HepG2 (cell line): ENCODE results near the gene SYNJ2. TPM values are rescaled to one million over a fixed set of nuclear protein-coding genes. Genes with fewer than 3 reads are reported as not detected.
A peak's percentile ranks its signal among the peaks of the same experiment; 100 is the strongest.

ENCODE experiments used
- EZH2 ChIP-seq: conservative IDR thresholded peaks from 2 replicates; pipeline ENCODE4 v1.6.1; 2012; ENCODE audit warnings: mild to moderate bottlenecking, low read depth, low read length, moderate library complexity
- HDAC2 ChIP-seq: sonication (generic); formaldehyde crosslinking; IDR thresholded peaks from 2 replicates; pipeline ENCODE4 v1.4.0; 2020; ENCODE audit warnings: missing genetic modification reagents
- HNRNPUL1 ChIP-seq: fragments of 200-400 bp; formaldehyde crosslinking; IDR thresholded peaks from 2 replicates; pipeline ENCODE4 v1.6.1; 2017; ENCODE audit warnings: low read depth, mild to moderate bottlenecking, low read length, moderate library complexity
- LCORL ChIP-seq, 2 experiments: fragments of 450-650 bp in 1 of 2; sonication (generic) in 1 of 2; formaldehyde crosslinking in 1 of 2; IDR thresholded peaks; 2 replicates each; pipeline versions ENCODE4 v1.5.0 to v1.6.1; 2017 to 2020; ENCODE audit warnings: antibody characterized with exemption in 1 of 2, missing genetic modification reagents in 1 of 2
- MTA1 ChIP-seq: sonication (generic); formaldehyde crosslinking; IDR thresholded peaks from 2 replicates; pipeline ENCODE4 v1.4.0; 2020; ENCODE audit warnings: missing genetic modification reagents, mild to moderate bottlenecking, borderline replicate concordance
- NFIC ChIP-seq: IDR thresholded peaks from 2 replicates; pipeline ENCODE4 v1.6.1; 2012; ENCODE audit warnings: mild to moderate bottlenecking, low read length, inconsistent platforms
- NR1H2 ChIP-seq: sonication (generic); formaldehyde crosslinking; IDR thresholded peaks from 2 replicates; pipeline ENCODE4 v1.8.1; 2022; ENCODE audit warnings: low read depth, missing genetic modification reagents, borderline replicate concordance
- YEATS4 ChIP-seq: sonication (generic); formaldehyde crosslinking; IDR thresholded peaks from 2 replicates; pipeline ENCODE4 v1.4.0; 2020; ENCODE audit warnings: missing genetic modification reagents, borderline replicate concordance
- YY1 ChIP-seq: IDR thresholded peaks from 2 replicates; pipeline ENCODE4 v1.6.1; 2011; ENCODE audit warnings: low read length, low read depth, moderate library complexity, mild to moderate bottlenecking; ENCODE audit not compliant: insufficient read depth, insufficient replicate concordance
- ZNF33A ChIP-seq: sonication (generic); formaldehyde crosslinking; IDR thresholded peaks from 2 replicates; pipeline ENCODE4 v1.5.1; 2020; ENCODE audit warnings: missing genetic modification reagents, mild to moderate bottlenecking, moderate library complexity, borderline replicate concordance
- ZNF432 ChIP-seq: sonication (generic); formaldehyde crosslinking; IDR thresholded peaks from 2 replicates; pipeline ENCODE4 v1.5.0; 2020; ENCODE audit warnings: missing genetic modification reagents, mild to moderate bottlenecking, borderline replicate concordance
- ZNF510 ChIP-seq: sonication (generic); formaldehyde crosslinking; IDR thresholded peaks from 2 replicates; pipeline ENCODE4 v1.4.0; 2020; ENCODE audit warnings: low read depth, mild to moderate bottlenecking, missing genetic modification reagents
- ZNF589 ChIP-seq: sonication (generic); formaldehyde crosslinking; conservative IDR thresholded peaks from 2 replicates; pipeline ENCODE4 v1.8.0; 2022; ENCODE audit warnings: mild to moderate bottlenecking, moderate library complexity, missing genetic modification reagents
- polyA plus RNA-seq, 8 experiments: library from polyadenylated mRNA; depleted of rRNA in 3 of 8; stranded (reverse) in 7 of 8; unstranded in 1 of 8; fragments of >200 nt; fragmentation: Illumina TruSeq in 4 of 8; extraction: Trizol in 4 of 8; gene quantifications; 2 replicates each; pipeline versions ENCODE4 v1.2.1 to v1.2.3, GENCODE V29; 2011 to 2016; ENCODE audit warnings: low read depth in 4 of 8, missing spikeins in 1 of 8, mixed read lengths in 1 of 8; ENCODE audit not compliant: insufficient read depth in 1 of 8
- total RNA-seq, 5 experiments: library from RNA; depleted of rRNA; stranded (reverse); fragments of >200 nt; fragmentation: Illumina TruSeq; extraction: Trizol; gene quantifications; 2 replicates each; pipeline ENCODE4 v1.2.3, GENCODE V29; 2016; ENCODE audit warnings: low read depth in 1 of 5
- TF ChIP-seq, protein P1 (sequence below): sonication (generic); formaldehyde crosslinking; IDR thresholded peaks from 2 replicates; pipeline ENCODE4 v1.5.0; 2020; ENCODE audit warnings: mild to moderate bottlenecking, missing genetic modification reagents
- TF ChIP-seq, protein P2 (sequence below): sonication (generic); formaldehyde crosslinking; IDR thresholded peaks from 2 replicates; pipeline ENCODE4 v1.8.1; 2023; ENCODE audit warnings: mild to moderate bottlenecking, missing genetic modification reagents
- TF ChIP-seq, protein P3 (sequence below): sonication (generic); formaldehyde crosslinking; IDR thresholded peaks from 2 replicates; pipeline ENCODE4 v1.4.0; 2020; ENCODE audit warnings: mild to moderate bottlenecking, missing genetic modification reagents
- TF ChIP-seq, protein P4 (sequence below): sonication (generic); formaldehyde crosslinking; IDR thresholded peaks from 2 replicates; pipeline ENCODE4 v1.5.1; 2020; ENCODE audit warnings: mild to moderate bottlenecking, missing genetic modification reagents
- TF ChIP-seq, protein P5 (sequence below): IDR thresholded peaks from 2 replicates; pipeline ENCODE4 v1.6.1; 2018; ENCODE audit warnings: missing genetic modification reagents

SYNJ2 gene
- total and polyA plus RNA-seq, 2 of the 13 experiments (the other 11 are each of a cell fraction or from before 2014, with no cell fraction given) = 39.1 to 57.6 TPM

DNA sequence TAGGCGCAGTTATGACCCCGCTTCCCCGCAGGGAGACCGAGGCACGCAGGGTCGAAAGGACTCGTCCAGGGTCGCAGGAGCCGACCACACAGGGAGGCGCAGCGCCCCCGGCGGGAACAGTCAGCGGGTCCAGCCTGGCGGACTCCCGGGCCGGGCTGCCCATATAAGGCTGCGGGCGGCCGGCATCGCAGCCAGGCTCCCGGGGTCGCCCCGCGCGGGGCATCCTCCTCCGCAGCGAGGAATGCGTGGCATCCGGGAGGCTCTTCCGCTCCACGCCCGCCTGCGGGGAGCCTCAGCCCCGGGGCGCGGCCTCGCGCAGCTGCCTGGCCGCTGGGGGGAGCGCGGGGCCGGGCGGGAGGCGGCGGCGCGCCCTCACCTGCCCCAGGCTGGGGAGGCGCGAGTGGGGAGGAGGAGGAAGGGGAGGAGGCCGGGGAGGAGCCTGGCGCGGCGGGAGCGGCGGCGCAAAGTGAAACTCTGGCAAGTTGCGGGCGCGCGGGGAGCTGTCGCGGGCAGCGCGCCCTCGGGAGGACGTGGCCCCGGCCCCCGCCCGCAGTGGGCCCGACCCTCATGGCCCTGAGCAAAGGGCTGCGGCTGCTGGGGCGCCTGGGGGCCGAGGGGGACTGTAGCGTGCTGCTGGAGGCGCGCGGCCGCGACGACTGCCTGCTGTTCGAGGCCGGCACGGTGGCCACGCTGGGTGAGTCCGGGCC is at the start of gene SYNJ2 (continued):
- TF ChIP-seq, protein P1, sequence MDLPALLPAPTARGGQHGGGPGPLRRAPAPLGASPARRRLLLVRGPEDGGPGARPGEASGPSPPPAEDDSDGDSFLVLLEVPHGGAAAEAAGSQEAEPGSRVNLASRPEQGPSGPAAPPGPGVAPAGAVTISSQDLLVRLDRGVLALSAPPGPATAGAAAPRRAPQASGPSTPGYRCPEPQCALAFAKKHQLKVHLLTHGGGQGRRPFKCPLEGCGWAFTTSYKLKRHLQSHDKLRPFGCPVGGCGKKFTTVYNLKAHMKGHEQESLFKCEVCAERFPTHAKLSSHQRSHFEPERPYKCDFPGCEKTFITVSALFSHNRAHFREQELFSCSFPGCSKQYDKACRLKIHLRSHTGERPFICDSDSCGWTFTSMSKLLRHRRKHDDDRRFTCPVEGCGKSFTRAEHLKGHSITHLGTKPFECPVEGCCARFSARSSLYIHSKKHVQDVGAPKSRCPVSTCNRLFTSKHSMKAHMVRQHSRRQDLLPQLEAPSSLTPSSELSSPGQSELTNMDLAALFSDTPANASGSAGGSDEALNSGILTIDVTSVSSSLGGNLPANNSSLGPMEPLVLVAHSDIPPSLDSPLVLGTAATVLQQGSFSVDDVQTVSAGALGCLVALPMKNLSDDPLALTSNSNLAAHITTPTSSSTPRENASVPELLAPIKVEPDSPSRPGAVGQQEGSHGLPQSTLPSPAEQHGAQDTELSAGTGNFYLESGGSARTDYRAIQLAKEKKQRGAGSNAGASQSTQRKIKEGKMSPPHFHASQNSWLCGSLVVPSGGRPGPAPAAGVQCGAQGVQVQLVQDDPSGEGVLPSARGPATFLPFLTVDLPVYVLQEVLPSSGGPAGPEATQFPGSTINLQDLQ = no peak
- no peak for TF ChIP-seq ZNF510 (CRISPR knock-in tag)
- TF ChIP-seq ZNF432 (CRISPR knock-in tag) = no peak
- TF ChIP-seq ZNF33A (CRISPR knock-in tag) = no peak; the same call in 1 of the 2 replicates
- no peak for TF ChIP-seq LCORL (IDR thresholded peaks at IDR 0.05)
- TF ChIP-seq LCORL (CRISPR knock-in tag; IDR thresholded peaks at IDR 0.05) = peak; percentile 87; the same call in 1 of the 2 replicates
- TF ChIP-seq, protein P2, sequence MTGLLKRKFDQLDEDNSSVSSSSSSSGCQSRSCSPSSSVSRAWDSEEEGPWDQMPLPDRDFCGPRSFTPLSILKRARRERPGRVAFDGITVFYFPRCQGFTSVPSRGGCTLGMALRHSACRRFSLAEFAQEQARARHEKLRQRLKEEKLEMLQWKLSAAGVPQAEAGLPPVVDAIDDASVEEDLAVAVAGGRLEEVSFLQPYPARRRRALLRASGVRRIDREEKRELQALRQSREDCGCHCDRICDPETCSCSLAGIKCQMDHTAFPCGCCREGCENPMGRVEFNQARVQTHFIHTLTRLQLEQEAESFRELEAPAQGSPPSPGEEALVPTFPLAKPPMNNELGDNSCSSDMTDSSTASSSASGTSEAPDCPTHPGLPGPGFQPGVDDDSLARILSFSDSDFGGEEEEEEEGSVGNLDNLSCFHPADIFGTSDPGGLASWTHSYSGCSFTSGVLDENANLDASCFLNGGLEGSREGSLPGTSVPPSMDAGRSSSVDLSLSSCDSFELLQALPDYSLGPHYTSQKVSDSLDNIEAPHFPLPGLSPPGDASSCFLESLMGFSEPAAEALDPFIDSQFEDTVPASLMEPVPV = peak; percentile 5; the same call in 1 of the 2 replicates
- TF ChIP-seq, protein P3, sequence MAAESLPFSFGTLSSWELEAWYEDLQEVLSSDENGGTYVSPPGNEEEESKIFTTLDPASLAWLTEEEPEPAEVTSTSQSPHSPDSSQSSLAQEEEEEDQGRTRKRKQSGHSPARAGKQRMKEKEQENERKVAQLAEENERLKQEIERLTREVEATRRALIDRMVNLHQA (CRISPR knock-in tag) = no peak
- TF ChIP-seq ZNF589 = peak; percentile 87; the same call in 1 of the 2 replicates
- TF ChIP-seq, protein P4, sequence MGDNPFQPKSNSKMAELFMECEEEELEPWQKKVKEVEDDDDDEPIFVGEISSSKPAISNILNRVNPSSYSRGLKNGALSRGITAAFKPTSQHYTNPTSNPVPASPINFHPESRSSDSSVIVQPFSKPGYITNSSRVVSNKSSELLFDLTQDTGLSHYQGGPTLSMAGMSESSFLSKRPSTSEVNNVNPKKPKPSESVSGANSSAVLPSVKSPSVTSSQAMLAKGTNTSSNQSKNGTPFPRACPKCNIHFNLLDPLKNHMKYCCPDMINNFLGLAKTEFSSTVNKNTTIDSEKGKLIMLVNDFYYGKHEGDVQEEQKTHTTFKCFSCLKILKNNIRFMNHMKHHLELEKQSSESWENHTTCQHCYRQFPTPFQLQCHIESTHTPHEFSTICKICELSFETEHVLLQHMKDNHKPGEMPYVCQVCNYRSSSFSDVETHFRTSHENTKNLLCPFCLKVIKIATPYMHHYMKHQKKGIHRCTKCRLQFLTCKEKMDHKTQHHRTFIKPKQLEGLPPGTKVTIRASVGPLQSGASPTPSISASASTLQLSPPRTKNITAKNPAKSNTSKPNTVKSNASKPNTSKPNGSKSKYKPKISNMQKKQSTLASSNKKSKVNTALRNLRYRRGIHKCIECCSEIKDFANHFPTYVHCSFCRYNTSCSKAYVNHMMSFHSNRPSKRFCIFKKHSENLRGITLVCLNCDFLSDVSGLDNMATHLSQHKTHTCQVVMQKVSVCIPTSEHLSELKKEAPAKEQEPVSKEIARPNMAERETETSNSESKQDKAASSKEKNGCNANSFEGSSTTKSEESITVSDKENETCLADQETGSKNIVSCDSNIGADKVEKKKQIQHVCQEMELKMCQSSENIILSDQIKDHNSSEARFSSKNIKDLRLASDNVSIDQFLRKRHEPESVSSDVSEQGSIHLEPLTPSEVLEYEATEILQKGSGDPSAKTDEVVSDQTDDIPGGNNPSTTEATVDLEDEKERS (CRISPR knock-in tag) = no peak
- peak; percentile 76; the same call in 1 of the 2 replicates for TF ChIP-seq NR1H2 (CRISPR knock-in tag)
- peak; percentile 28; the same call in 1 of the 2 replicates for TF ChIP-seq MTA1
- TF ChIP-seq YY1 = peak; percentile 73
- 0 out of 2 replicates have a peak, but pooled peaks have one; percentile 16 for TF ChIP-seq HNRNPUL1
- TF ChIP-seq HDAC2 (CRISPR knock-in tag) = peak; percentile 62; the same call in 1 of the 2 replicates
- no peak for TF ChIP-seq NFIC
- TF ChIP-seq, protein P5, sequence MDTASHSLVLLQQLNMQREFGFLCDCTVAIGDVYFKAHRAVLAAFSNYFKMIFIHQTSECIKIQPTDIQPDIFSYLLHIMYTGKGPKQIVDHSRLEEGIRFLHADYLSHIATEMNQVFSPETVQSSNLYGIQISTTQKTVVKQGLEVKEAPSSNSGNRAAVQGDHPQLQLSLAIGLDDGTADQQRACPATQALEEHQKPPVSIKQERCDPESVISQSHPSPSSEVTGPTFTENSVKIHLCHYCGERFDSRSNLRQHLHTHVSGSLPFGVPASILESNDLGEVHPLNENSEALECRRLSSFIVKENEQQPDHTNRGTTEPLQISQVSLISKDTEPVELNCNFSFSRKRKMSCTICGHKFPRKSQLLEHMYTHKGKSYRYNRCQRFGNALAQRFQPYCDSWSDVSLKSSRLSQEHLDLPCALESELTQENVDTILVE (CRISPR knock-in tag) = no peak; the same call in 1 of the 2 replicates
- peak; percentile 52 for TF ChIP-seq YEATS4 (CRISPR knock-in tag)
- no peak for TF ChIP-seq EZH2
